Activated naive CD4-positive, alpha-beta T cell treated with anti-CD3 and anti-CD28 coated beads, Interleukin-2, amount 10 ng/mL, durations not matched to agents 7 days and 5 days (primary cell): ENCODE results near the gene STRN3.

Source experiments
- CTCF ChIA-PET: fragments of 350-600 bp; sonication (Branson Sonifier 250); formaldehyde crosslinking; loops from one replicate; lab custom pipeline; 2021; ENCODE audit warnings: antibody characterized with exemption; lab: Charles Lee
- DNase-seq: peaks from one replicate; pipeline ENCODE4 v3.0.0-alpha.2; 2020
- H3K27ac Mint-ChIP-seq: one replicate; pipeline ENCODE4 v1.8.0; 2021; ENCODE audit warnings: mild to moderate bottlenecking, moderate library complexity, mixed read lengths
- H3K27me3 Mint-ChIP-seq: one replicate; pipeline ENCODE4 v1.8.0; 2021; ENCODE audit warnings: mild to moderate bottlenecking, mixed read lengths
- H3K36me3 Mint-ChIP-seq: one replicate; pipeline ENCODE4 v1.8.0; 2021; ENCODE audit warnings: mixed read lengths
- H3K4me1 Mint-ChIP-seq: one replicate; pipeline ENCODE4 v1.8.0; 2021; ENCODE audit warnings: mixed read lengths
- H3K4me3 Mint-ChIP-seq: one replicate; pipeline ENCODE4 v1.8.0; 2021; ENCODE audit warnings: mild to moderate bottlenecking, moderate library complexity, mixed read lengths
- H3K9me3 Mint-ChIP-seq: one replicate; pipeline ENCODE4 v1.8.0; 2021; ENCODE audit warnings: mixed read lengths

Gene STRN3

GRCh38 chr14:30855345-30856037 lies 170.7 kb downstream of the STRN3 start:
- H3K9me3 Mint-ChIP-seq, result no peaks in the 10 kb centered on the region
- H3K27me3 Mint-ChIP-seq, result peaks cover 18% of the 10 kb centered on the region
- peaks cover 5% of the 10 kb centered on the region for H3K4me1 Mint-ChIP-seq
- no peak for DNase-seq
- no peak overlapping the region for H3K4me3 Mint-ChIP-seq
- H3K27ac Mint-ChIP-seq, result no peak overlapping the region
- no peaks in the 10 kb centered on the region for H3K36me3 Mint-ChIP-seq
- CTCF ChIA-PET, result no interaction called here

GRCh38 chr14:30854492-30854891 lies 171.7 kb downstream of the STRN3 start:
- no peak overlapping the region for H3K4me3 Mint-ChIP-seq
- DNase-seq, result no peak
- peaks cover 5% of the 10 kb centered on the region for H3K4me1 Mint-ChIP-seq
- H3K27ac Mint-ChIP-seq, result no peak overlapping the region
- CTCF ChIA-PET, result no interaction called here
- H3K9me3 Mint-ChIP-seq, result no peaks in the 10 kb centered on the region
- no peaks in the 10 kb centered on the region for H3K36me3 Mint-ChIP-seq
- H3K27me3 Mint-ChIP-seq, result peaks cover 20% of the 10 kb centered on the region

GRCh38 chr14:30853946-30854345 lies 172.2 kb downstream of the STRN3 start:
- peaks cover 5% of the 10 kb centered on the region for H3K4me1 Mint-ChIP-seq
- no peaks in the 10 kb centered on the region for H3K36me3 Mint-ChIP-seq
- no peak for DNase-seq
- H3K4me3 Mint-ChIP-seq, result no peak overlapping the region
- CTCF ChIA-PET, result no interaction called here
- no peak overlapping the region for H3K27ac Mint-ChIP-seq
- H3K27me3 Mint-ChIP-seq, result peaks cover 26% of the 10 kb centered on the region
- no peaks in the 10 kb centered on the region for H3K9me3 Mint-ChIP-seq

- peaks cover 20% of the 10 kb centered on the region for H3K27me3 Mint-ChIP-seq
- no peak overlapping the region for H3K27ac Mint-ChIP-seq
- no peak for DNase-seq
- no peak overlapping the region for H3K4me3 Mint-ChIP-seq
- H3K4me1 Mint-ChIP-seq, result peaks cover 1% of the 10 kb centered on the region
- no peaks in the 10 kb centered on the region for H3K9me3 Mint-ChIP-seq
- CTCF ChIA-PET, result interaction anchor here (1.2 kb wide), 1 partner anchor 30 kb away, joined by 3 read pairs; no protein-coding TSS in a partner anchor
- H3K36me3 Mint-ChIP-seq, result no peaks in the 10 kb centered on the region
These were observed 176.2 kb downstream of the STRN3 start for GRCh38 chr14:30849983-30850382.

GRCh38 chr14:30849354-30849753 lies 176.8 kb downstream of the STRN3 start:
- H3K4me1 Mint-ChIP-seq, result no peaks in the 10 kb centered on the region
- H3K27me3 Mint-ChIP-seq, result peaks cover 18% of the 10 kb centered on the region
- no peaks in the 10 kb centered on the region for H3K9me3 Mint-ChIP-seq
- no peak for DNase-seq
- no peak overlapping the region for H3K4me3 Mint-ChIP-seq
- CTCF ChIA-PET, result no interaction called here
- no peak overlapping the region for H3K27ac Mint-ChIP-seq
- no peaks in the 10 kb centered on the region for H3K36me3 Mint-ChIP-seq

- H3K4me1 Mint-ChIP-seq, result no peaks in the 10 kb centered on the region
- DNase-seq, result no peak
- H3K27ac Mint-ChIP-seq, result no peak overlapping the region
- CTCF ChIA-PET, result no interaction called here
- no peaks in the 10 kb centered on the region for H3K9me3 Mint-ChIP-seq
- peaks cover 17% of the 10 kb centered on the region for H3K27me3 Mint-ChIP-seq
- no peak overlapping the region for H3K4me3 Mint-ChIP-seq
- no peaks in the 10 kb centered on the region for H3K36me3 Mint-ChIP-seq
These were observed 177.5 kb downstream of the STRN3 start for GRCh38 chr14:30848449-30849240.
